Right ventricle myocardium superior (tissue), 1 donor: ENCODE results near the gene ST3GAL5. TPM values are rescaled to one million over a fixed set of nuclear protein-coding genes. Genes with fewer than 3 reads are reported as not detected.

Experiments used
- ATAC-seq: fragments of 200-7000 bp; cut with Tn5 transposase; one replicate; pipeline ENCODE4 v1.9.1; 2020; ENCODE audit warnings: mild to moderate bottlenecking; ENCODE audit not compliant: poor library complexity
- DNase-seq: peaks from one replicate; pipeline ENCODE4 v3.0.0-alpha.2; 2020
- intact Hi-C: fragments of 100-400 bp; cut with DNase I; formaldehyde crosslinking; loops from one replicate; pipeline ENCODE4 v1.11.2; 2022
- total RNA-seq: library from RNA; stranded (reverse); fragmentation: NEBNext Ultra II Directional; extraction: Animal tissue kit (Norgen Biotek cat#: 25700); gene quantifications from one replicate; pipeline ENCODE4 v1.2.1, GENCODE V29; 2021
- donor health status: DM: no; HTN: yes; CAD: no; lungs with severe emphysema.

Gene ST3GAL5
- total RNA-seq, 1 donor from 2014 or later, result 5.0 TPM

- intact Hi-C loops, result no loop called here
- ATAC-seq (no peak), DNase-seq (no peak)
These were observed 86.9 kb downstream of the ST3GAL5 start for GRCh38 chr2:85801871-85802270.

GRCh38 chr2:85800586-85800985 lies 88.2 kb downstream of the ST3GAL5 start:
- intact Hi-C loops, result no loop called here
- no peak for ATAC-seq
- DNase-seq, result no peak

GRCh38 chr2:85799215-85799956 lies 89.4 kb downstream of the ST3GAL5 start:
- DNase-seq, result peak; percentile 69
- intact Hi-C loops, result loop anchor here (5.0 kb wide), 1 partner anchor 47 kb away; the partner anchor contains the start of gene ATOH8
- peak; percentile 72 for ATAC-seq

- peak; percentile 72 for ATAC-seq
- intact Hi-C loops, result loop anchor here (5.0 kb wide), 1 partner anchor 46 kb away; the partner anchor contains the start of gene ATOH8
These were observed 90.9 kb downstream of the ST3GAL5 start for GRCh38 chr2:85797921-85798320.

GRCh38 chr2:85797263-85797660 lies 91.5 kb downstream of the ST3GAL5 start:
- intact Hi-C loops, result loop anchor here (5.0 kb wide), 1 partner anchor 45 kb away; the partner anchor contains the start of gene ATOH8
- ATAC-seq (no peak), DNase-seq (no peak)

More at GRCh38 chr2:85797921-85798320, 90.9 kb downstream of the ST3GAL5 start:
- DNase-seq, result no peak

- intact Hi-C loops, result loop anchor here (5.0 kb wide), 1 partner anchor 44 kb away; the partner anchor contains the start of gene ATOH8
- peak; percentile 81 for DNase-seq
- peak; percentile 26 for ATAC-seq
These were observed 92.2 kb downstream of the ST3GAL5 start for GRCh38 chr2:85796341-85797262.

GRCh38 chr2:85796046-85796340 lies 92.8 kb downstream of the ST3GAL5 start:
- ATAC-seq (no peak), DNase-seq (no peak)
- intact Hi-C loops, result loop anchor here (5.0 kb wide), 1 partner anchor 44 kb away; the partner anchor contains the start of gene ATOH8

- no peak for ATAC-seq
- DNase-seq, result no peak
- intact Hi-C loops, result loop anchor here (5.0 kb wide), 1 partner anchor 43 kb away; the partner anchor contains the start of gene ATOH8
These were observed 93.3 kb downstream of the ST3GAL5 start for GRCh38 chr2:85795331-85796045.

- DNase-seq (no peak), ATAC-seq (no peak)
- intact Hi-C loops, result loop anchor here (5.0 kb wide), 1 partner anchor 42 kb away; the partner anchor contains the start of gene ATOH8
These were observed 94.2 kb downstream of the ST3GAL5 start for GRCh38 chr2:85794491-85795121.

GRCh38 chr2:85794038-85794441 lies 94.8 kb downstream of the ST3GAL5 start:
- DNase-seq (no peak), ATAC-seq (no peak)
- intact Hi-C loops, result no loop called here

GRCh38 chr2:85793584-85793983 lies 95.2 kb downstream of the ST3GAL5 start:
- intact Hi-C loops, result no loop called here
- ATAC-seq, result no peak
- DNase-seq, result no peak

- no peak for DNase-seq
- peak; percentile 33 for ATAC-seq
- intact Hi-C loops, result no loop called here
These were observed 95.9 kb downstream of the ST3GAL5 start for GRCh38 chr2:85792783-85793441.

GRCh38 chr2:85791704-85792565 lies 96.9 kb downstream of the ST3GAL5 start:
- ATAC-seq (no peak), DNase-seq (no peak)
- intact Hi-C loops, result no loop called here

- no peak for ATAC-seq
- no peak for DNase-seq
- intact Hi-C loops, result no loop called here
These were observed 98.1 kb downstream of the ST3GAL5 start for GRCh38 chr2:85790499-85791188.

- DNase-seq (no peak), ATAC-seq (no peak)
- intact Hi-C loops, result no loop called here
These were observed 98.8 kb downstream of the ST3GAL5 start for GRCh38 chr2:85790032-85790431.

GRCh38 chr2:85789271-85789670 lies 99.5 kb downstream of the ST3GAL5 start:
- ATAC-seq (no peak), DNase-seq (no peak)
- intact Hi-C loops, result no loop called here
